HEK293 (cell line): ENCODE results near the gene CHMP6.

Experiments
- ZNF184 ChIP-seq: fragments of 450-650 bp; IDR thresholded peaks from 2 replicates; pipeline ENCODE4 v1.5.1; 2018; ENCODE audit warnings: missing biosample characterization, mild to moderate bottlenecking, missing genetic modification characterization
- ZNF19 ChIP-seq: fragments of 450-650 bp; formaldehyde crosslinking; IDR thresholded peaks from 2 replicates; pipeline ENCODE4; 2016; ENCODE audit warnings: missing biosample characterization, missing genetic modification characterization, low read depth
- ZNF510 ChIP-seq: fragments of 450-650 bp; formaldehyde crosslinking; IDR thresholded peaks from 2 replicates; pipeline ENCODE4 v1.5.1; 2018; ENCODE audit warnings: mild to moderate bottlenecking, missing genetic modification characterization, missing biosample characterization; ENCODE audit not compliant: insufficient replicate concordance
- TF ChIP-seq, protein P1 (sequence below): fragments of 450-650 bp; formaldehyde crosslinking; IDR thresholded peaks from 2 replicates; pipeline ENCODE4 v1.5.1; 2016; ENCODE audit warnings: missing biosample characterization, missing genetic modification characterization
- TF ChIP-seq, protein P2 (sequence below): fragments of 450-650 bp; formaldehyde crosslinking; IDR thresholded peaks from 2 replicates; pipeline ENCODE4 v1.5.1; 2016; ENCODE audit warnings: missing biosample characterization, missing genetic modification characterization
- TF ChIP-seq, protein P3 (sequence below): fragments of 450-650 bp; formaldehyde crosslinking; IDR thresholded peaks from 2 replicates; pipeline ENCODE4 v1.5.1; 2016; ENCODE audit warnings: missing biosample characterization, missing genetic modification characterization
- TF ChIP-seq, protein P4 (sequence below): fragments of 450-650 bp; formaldehyde crosslinking; IDR thresholded peaks from 2 replicates; pipeline ENCODE4 v1.5.1; 2016; ENCODE audit warnings: missing biosample characterization, missing genetic modification characterization

DNA sequence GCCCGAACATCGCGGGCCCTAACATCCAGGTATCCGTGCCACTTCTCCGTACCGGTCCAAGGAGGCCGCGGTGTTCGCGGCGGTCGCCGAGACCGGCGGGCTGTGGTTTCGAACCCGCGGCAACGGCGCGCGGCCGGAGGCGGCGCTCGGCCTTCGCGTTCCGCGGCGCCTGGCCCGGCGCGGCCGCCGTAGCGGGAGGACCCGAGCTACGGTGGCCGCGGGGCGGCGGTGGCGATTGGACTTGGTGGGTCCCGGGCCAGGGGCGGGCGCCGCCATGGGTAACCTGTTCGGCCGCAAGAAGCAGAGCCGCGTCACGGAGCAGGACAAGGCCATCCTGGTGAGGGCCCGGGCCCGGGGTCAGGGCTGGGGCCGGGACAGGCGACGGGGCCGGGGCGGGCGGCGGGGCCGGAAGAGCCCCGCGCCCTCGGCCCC, at the start of gene CHMP6:
- no peak for TF ChIP-seq ZNF510 (tag by site-specific recombination)
- TF ChIP-seq ZNF184 (tag by site-specific recombination), result no peak
- TF ChIP-seq, protein P1, sequence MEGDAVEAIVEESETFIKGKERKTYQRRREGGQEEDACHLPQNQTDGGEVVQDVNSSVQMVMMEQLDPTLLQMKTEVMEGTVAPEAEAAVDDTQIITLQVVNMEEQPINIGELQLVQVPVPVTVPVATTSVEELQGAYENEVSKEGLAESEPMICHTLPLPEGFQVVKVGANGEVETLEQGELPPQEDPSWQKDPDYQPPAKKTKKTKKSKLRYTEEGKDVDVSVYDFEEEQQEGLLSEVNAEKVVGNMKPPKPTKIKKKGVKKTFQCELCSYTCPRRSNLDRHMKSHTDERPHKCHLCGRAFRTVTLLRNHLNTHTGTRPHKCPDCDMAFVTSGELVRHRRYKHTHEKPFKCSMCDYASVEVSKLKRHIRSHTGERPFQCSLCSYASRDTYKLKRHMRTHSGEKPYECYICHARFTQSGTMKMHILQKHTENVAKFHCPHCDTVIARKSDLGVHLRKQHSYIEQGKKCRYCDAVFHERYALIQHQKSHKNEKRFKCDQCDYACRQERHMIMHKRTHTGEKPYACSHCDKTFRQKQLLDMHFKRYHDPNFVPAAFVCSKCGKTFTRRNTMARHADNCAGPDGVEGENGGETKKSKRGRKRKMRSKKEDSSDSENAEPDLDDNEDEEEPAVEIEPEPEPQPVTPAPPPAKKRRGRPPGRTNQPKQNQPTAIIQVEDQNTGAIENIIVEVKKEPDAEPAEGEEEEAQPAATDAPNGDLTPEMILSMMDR, result no peak; the same call in 1 of the 2 replicates
- TF ChIP-seq ZNF19 (tag by site-specific recombination), result no peak
- TF ChIP-seq, protein P2, sequence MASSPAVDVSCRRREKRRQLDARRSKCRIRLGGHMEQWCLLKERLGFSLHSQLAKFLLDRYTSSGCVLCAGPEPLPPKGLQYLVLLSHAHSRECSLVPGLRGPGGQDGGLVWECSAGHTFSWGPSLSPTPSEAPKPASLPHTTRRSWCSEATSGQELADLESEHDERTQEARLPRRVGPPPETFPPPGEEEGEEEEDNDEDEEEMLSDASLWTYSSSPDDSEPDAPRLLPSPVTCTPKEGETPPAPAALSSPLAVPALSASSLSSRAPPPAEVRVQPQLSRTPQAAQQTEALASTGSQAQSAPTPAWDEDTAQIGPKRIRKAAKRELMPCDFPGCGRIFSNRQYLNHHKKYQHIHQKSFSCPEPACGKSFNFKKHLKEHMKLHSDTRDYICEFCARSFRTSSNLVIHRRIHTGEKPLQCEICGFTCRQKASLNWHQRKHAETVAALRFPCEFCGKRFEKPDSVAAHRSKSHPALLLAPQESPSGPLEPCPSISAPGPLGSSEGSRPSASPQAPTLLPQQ (tag by site-specific recombination), result peak; percentile 90
- TF ChIP-seq, protein P3, sequence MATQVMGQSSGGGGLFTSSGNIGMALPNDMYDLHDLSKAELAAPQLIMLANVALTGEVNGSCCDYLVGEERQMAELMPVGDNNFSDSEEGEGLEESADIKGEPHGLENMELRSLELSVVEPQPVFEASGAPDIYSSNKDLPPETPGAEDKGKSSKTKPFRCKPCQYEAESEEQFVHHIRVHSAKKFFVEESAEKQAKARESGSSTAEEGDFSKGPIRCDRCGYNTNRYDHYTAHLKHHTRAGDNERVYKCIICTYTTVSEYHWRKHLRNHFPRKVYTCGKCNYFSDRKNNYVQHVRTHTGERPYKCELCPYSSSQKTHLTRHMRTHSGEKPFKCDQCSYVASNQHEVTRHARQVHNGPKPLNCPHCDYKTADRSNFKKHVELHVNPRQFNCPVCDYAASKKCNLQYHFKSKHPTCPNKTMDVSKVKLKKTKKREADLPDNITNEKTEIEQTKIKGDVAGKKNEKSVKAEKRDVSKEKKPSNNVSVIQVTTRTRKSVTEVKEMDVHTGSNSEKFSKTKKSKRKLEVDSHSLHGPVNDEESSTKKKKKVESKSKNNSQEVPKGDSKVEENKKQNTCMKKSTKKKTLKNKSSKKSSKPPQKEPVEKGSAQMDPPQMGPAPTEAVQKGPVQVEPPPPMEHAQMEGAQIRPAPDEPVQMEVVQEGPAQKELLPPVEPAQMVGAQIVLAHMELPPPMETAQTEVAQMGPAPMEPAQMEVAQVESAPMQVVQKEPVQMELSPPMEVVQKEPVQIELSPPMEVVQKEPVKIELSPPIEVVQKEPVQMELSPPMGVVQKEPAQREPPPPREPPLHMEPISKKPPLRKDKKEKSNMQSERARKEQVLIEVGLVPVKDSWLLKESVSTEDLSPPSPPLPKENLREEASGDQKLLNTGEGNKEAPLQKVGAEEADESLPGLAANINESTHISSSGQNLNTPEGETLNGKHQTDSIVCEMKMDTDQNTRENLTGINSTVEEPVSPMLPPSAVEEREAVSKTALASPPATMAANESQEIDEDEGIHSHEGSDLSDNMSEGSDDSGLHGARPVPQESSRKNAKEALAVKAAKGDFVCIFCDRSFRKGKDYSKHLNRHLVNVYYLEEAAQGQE (tag by site-specific recombination), result no peak
- TF ChIP-seq, protein P4, sequence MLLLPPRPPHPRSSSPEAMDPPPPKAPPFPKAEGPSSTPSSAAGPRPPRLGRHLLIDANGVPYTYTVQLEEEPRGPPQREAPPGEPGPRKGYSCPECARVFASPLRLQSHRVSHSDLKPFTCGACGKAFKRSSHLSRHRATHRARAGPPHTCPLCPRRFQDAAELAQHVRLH, result no peak; the same call in 1 of the 2 replicates
